ENCODE results near the gene SLC44A1.
A peak's percentile ranks its signal among the peaks of the same experiment; 100 is the strongest.

Gene SLC44A1

DNA sequence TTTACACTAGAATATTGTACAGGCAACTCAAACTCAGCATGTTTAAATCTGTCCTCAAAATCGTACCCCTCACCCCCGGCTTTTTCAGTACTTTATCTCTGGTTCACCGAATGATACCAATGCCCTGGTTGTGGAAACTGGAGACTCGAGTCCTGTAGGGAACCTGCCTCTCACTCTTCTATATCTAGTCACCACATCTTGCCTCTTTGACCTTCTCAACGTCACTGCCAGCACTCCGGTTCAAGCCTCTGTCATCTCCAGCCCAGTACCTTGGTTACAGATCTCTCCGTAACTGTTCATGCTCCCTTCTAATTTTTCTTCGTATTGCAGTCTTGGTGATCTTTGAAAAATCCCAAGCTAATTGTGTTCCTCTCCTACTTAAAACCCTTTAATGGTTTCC lies 6.7 kb downstream of the SLC44A1 start:
- Histone ChIP-seq H3K4ac (ENCODE audit: low read depth, low read length) (no peak overlapping the region), H3K18ac (ENCODE audit: low read length) (no peak overlapping the region)
- no CpG with 5 or more reads among the region's 8 CpGs for WGBS (ENCODE audit: extremely low coverage, insufficient coverage, insufficient read length)

DNA sequence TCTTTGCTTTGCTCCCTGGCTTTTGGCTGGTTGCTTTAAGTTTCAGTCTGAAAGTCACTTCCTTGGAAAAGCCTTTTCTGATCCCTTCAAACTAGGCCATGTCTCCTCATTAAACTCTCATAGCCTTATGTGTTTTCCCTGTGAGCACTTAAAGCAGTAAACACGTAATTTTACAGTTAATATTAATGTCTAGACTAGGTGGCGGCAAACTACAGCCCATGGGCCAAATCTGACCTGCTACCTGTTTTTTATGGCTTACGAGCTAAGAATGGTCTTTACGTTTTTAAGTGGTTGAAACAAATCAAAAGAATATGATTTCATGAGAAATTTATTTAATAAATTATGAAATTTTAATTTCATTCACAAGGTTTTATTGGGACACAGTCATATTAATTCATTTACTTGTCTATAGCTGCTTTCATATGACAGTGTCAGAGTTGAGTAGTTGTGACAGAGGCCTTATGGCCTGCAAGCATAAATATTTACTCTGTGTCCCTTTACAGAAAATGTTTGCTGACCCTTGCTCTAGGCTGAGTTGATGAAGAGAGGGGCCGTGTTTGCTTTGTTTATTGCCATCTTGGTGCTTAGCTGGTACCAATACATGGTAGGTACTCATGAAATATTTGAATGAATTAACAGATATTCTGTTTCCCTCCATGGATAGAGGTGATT lies 7.4 kb downstream of the SLC44A1 start:
- Histone ChIP-seq H2BK5ac (ENCODE audit: low read depth, low read length, poor library complexity) (no peak overlapping the region), H2AK5ac (ENCODE audit: low read length) (no peak overlapping the region), H2AFZ (ENCODE audit: insufficient read depth, low read length, poor library complexity) (no peak overlapping the region), H2BK12ac (ENCODE audit: low read length) (no peak overlapping the region), H3K18ac (ENCODE audit: low read length) (no peak overlapping the region), H3K14ac (ENCODE audit: low read length) (no peak overlapping the region), H4K12ac (ENCODE audit: low read depth, low read length) (no peak overlapping the region), H3K79me2 (ENCODE audit: control insufficient read depth, insufficient read depth, low read length, poor library complexity) (no peaks in the 10 kb centered on the region), H2BK120ac (ENCODE audit: insufficient read depth, low read length, poor library complexity) (no peak overlapping the region), H3K27ac (ENCODE audit: low read depth, low read length) (no peak overlapping the region), H3K4ac (ENCODE audit: low read depth, low read length) (no peak overlapping the region), H4K8ac (ENCODE audit: low read depth, low read length) (no peak overlapping the region), H3K4me3 (ENCODE audit: low read depth, low read length) (no peak overlapping the region), H4K91ac (ENCODE audit: low read depth, low read length) (no peak overlapping the region), H3K9ac (ENCODE audit: low read length) (no peak overlapping the region), H3K4me1 (ENCODE audit: control insufficient read depth in 1 of 2, insufficient read depth in 2 of 2, low read length in 2 of 2) (no peaks in the 10 kb centered on the region), H3K4me2 (ENCODE audit: low read length) (no peak overlapping the region), H3K27me3 (ENCODE audit: insufficient read depth, low read length) (no peaks in the 10 kb centered on the region), H3K23ac (ENCODE audit: low read length) (no peak overlapping the region), H3K79me1 (ENCODE audit: low read length) (no peaks in the 10 kb centered on the region), H3K36me3 (ENCODE audit: control insufficient read depth in 1 of 2, insufficient read depth in 2 of 2, low read length in 2 of 2) (no peaks in the 10 kb centered on the region), H3K9me3 (ENCODE audit: insufficient read depth, low read depth, low read length) (no peaks in the 10 kb centered on the region)
- WGBS (ENCODE audit: extremely low coverage, insufficient coverage, insufficient read length): no CpG with 5 or more reads among the region's 5 CpGs
- DNase-seq: peak in 1 of 2 donors; percentile 11

More for the DNA sequence above, 6.7 kb downstream of the SLC44A1 start:
- no peak overlapping the region for H2BK5ac ChIP-seq (ENCODE audit: low read depth, low read length, poor library complexity)
- no peak overlapping the region for H3K4me2 ChIP-seq (ENCODE audit: low read length)
- H3K14ac ChIP-seq (ENCODE audit: low read length): no peak overlapping the region
- no peak overlapping the region for H2AK5ac ChIP-seq (ENCODE audit: low read length)
- H4K12ac ChIP-seq (ENCODE audit: low read depth, low read length): no peak overlapping the region
- H3K79me2 ChIP-seq (ENCODE audit: control insufficient read depth, insufficient read depth, low read length, poor library complexity): no peaks in the 10 kb centered on the region
- H3K23ac ChIP-seq (ENCODE audit: low read length): no peak overlapping the region
- no peak overlapping the region for H2BK12ac ChIP-seq (ENCODE audit: low read length)
- no peaks in the 10 kb centered on the region for H3K27me3 ChIP-seq (ENCODE audit: insufficient read depth, low read length)
- H3K79me1 ChIP-seq (ENCODE audit: low read length): no peaks in the 10 kb centered on the region
- H3K4me3 ChIP-seq (ENCODE audit: low read depth, low read length): no peak overlapping the region
- H3K9me3 ChIP-seq (ENCODE audit: insufficient read depth, low read depth, low read length): no peaks in the 10 kb centered on the region
- no peak overlapping the region for H4K91ac ChIP-seq (ENCODE audit: low read depth, low read length)
- no peak overlapping the region for H2AFZ ChIP-seq (ENCODE audit: insufficient read depth, low read length, poor library complexity)
- no peak overlapping the region for H3K9ac ChIP-seq (ENCODE audit: low read length)
- no peak overlapping the region for H2BK120ac ChIP-seq (ENCODE audit: insufficient read depth, low read length, poor library complexity)
- no peak for DNase-seq
- no peak overlapping the region for H3K27ac ChIP-seq (ENCODE audit: low read depth, low read length)
- H3K4me1 ChIP-seq (ENCODE audit: control insufficient read depth in 1 of 2, insufficient read depth in 2 of 2, low read length in 2 of 2): no peaks in the 10 kb centered on the region
- no peaks in the 10 kb centered on the region for H3K36me3 ChIP-seq (ENCODE audit: control insufficient read depth in 1 of 2, insufficient read depth in 2 of 2, low read length in 2 of 2)
- no peak overlapping the region for H4K8ac ChIP-seq (ENCODE audit: low read depth, low read length)

DNA sequence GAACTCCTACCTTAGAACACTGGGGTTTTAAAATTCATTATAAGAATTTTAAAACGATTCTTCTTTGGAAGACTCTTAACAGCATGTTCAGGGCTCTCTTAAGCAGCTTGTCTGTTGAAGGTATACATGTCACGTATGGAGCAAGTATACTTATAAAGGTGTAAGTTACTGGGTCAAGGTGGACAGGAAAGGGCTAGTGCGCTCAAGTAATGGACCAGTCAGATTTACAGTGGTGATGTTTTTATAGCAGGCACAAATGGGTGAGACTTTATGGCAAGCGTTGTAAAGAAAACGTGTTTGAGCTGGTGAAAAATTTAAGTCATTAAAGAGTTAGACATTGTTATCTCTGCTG lies 7.9 kb downstream of the SLC44A1 start:
- no peaks in the 10 kb centered on the region for H3K27me3 ChIP-seq (ENCODE audit: insufficient read depth, low read length)
- WGBS (ENCODE audit: extremely low coverage, insufficient coverage, insufficient read length): no CpG with 5 or more reads among the region's 5 CpGs

GRCh38 chr9:105254226-105254625 lies 9.8 kb downstream of the SLC44A1 start:
- H3K9ac ChIP-seq (ENCODE audit: low read length): no peak overlapping the region
- no peak overlapping the region for H3K18ac ChIP-seq (ENCODE audit: low read length)
- no peak overlapping the region for H2BK120ac ChIP-seq (ENCODE audit: insufficient read depth, low read length, poor library complexity)
- H3K14ac ChIP-seq (ENCODE audit: low read length): no peak overlapping the region
- no peak overlapping the region for H4K91ac ChIP-seq (ENCODE audit: low read depth, low read length)
- H3K79me2 ChIP-seq (ENCODE audit: control insufficient read depth, insufficient read depth, low read length, poor library complexity): no peaks in the 10 kb centered on the region
- H2BK12ac ChIP-seq (ENCODE audit: low read length): no peak overlapping the region
- H3K4me2 ChIP-seq (ENCODE audit: low read length): no peak overlapping the region
- no CpG with 5 or more reads among the region's 4 CpGs for WGBS (ENCODE audit: extremely low coverage, insufficient coverage, insufficient read length)
- no peak for DNase-seq
- H3K27ac ChIP-seq (ENCODE audit: low read depth, low read length): no peak overlapping the region
- no peak overlapping the region for H2BK5ac ChIP-seq (ENCODE audit: low read depth, low read length, poor library complexity)
- no peak overlapping the region for H2AK5ac ChIP-seq (ENCODE audit: low read length)
- H3K27me3 ChIP-seq (ENCODE audit: insufficient read depth, low read length): no peaks in the 10 kb centered on the region
- H3K4me1 ChIP-seq (ENCODE audit: control insufficient read depth in 1 of 2, insufficient read depth in 2 of 2, low read length in 2 of 2): peaks cover 0 to 2% of the 10 kb centered on the region in 2 experiments
- H3K4me3 ChIP-seq (ENCODE audit: low read depth, low read length): no peak overlapping the region
- H3K23ac ChIP-seq (ENCODE audit: low read length): no peak overlapping the region
- no peak overlapping the region for H4K12ac ChIP-seq (ENCODE audit: low read depth, low read length)
- no peaks in the 10 kb centered on the region for H3K79me1 ChIP-seq (ENCODE audit: low read length)
- H4K8ac ChIP-seq (ENCODE audit: low read depth, low read length): no peak overlapping the region
- no peaks in the 10 kb centered on the region for H3K36me3 ChIP-seq (ENCODE audit: control insufficient read depth in 1 of 2, insufficient read depth in 2 of 2, low read length in 2 of 2)
- H2AFZ ChIP-seq (ENCODE audit: insufficient read depth, low read length, poor library complexity): no peak overlapping the region
- H3K4ac ChIP-seq (ENCODE audit: low read depth, low read length): no peak overlapping the region
- no peaks in the 10 kb centered on the region for H3K9me3 ChIP-seq (ENCODE audit: insufficient read depth, low read depth, low read length)

More for the DNA sequence above, 7.9 kb downstream of the SLC44A1 start:
- no peak overlapping the region for H2AK5ac ChIP-seq (ENCODE audit: low read length)
- no peak overlapping the region for H2AFZ ChIP-seq (ENCODE audit: insufficient read depth, low read length, poor library complexity)
- H3K9me3 ChIP-seq (ENCODE audit: insufficient read depth, low read depth, low read length): no peaks in the 10 kb centered on the region
- H3K79me1 ChIP-seq (ENCODE audit: low read length): no peaks in the 10 kb centered on the region
- H4K8ac ChIP-seq (ENCODE audit: low read depth, low read length): no peak overlapping the region
- no peak overlapping the region for H4K91ac ChIP-seq (ENCODE audit: low read depth, low read length)
- no peak overlapping the region for H2BK12ac ChIP-seq (ENCODE audit: low read length)
- H3K4ac ChIP-seq (ENCODE audit: low read depth, low read length): no peak overlapping the region
- H3K14ac ChIP-seq (ENCODE audit: low read length): no peak overlapping the region
- H3K9ac ChIP-seq (ENCODE audit: low read length): no peak overlapping the region
- no peak overlapping the region for H3K23ac ChIP-seq (ENCODE audit: low read length)
- no peak overlapping the region for H2BK120ac ChIP-seq (ENCODE audit: insufficient read depth, low read length, poor library complexity)
- H3K4me2 ChIP-seq (ENCODE audit: low read length): no peak overlapping the region
- no peaks in the 10 kb centered on the region for H3K79me2 ChIP-seq (ENCODE audit: control insufficient read depth, insufficient read depth, low read length, poor library complexity)
- no peak overlapping the region for H3K27ac ChIP-seq (ENCODE audit: low read depth, low read length)
- H3K18ac ChIP-seq (ENCODE audit: low read length): no peak overlapping the region
- no peak overlapping the region for H3K4me3 ChIP-seq (ENCODE audit: low read depth, low read length)
- no peak overlapping the region for H2BK5ac ChIP-seq (ENCODE audit: low read depth, low read length, poor library complexity)
- H3K4me1 ChIP-seq (ENCODE audit: control insufficient read depth in 1 of 2, insufficient read depth in 2 of 2, low read length in 2 of 2): peaks cover 0 to 2% of the 10 kb centered on the region in 2 experiments
- no peaks in the 10 kb centered on the region for H3K36me3 ChIP-seq (ENCODE audit: control insufficient read depth in 1 of 2, insufficient read depth in 2 of 2, low read length in 2 of 2)
- DNase-seq: no peak
- H4K12ac ChIP-seq (ENCODE audit: low read depth, low read length): no peak overlapping the region
